Nasal cavity respiratory epithelium epithelial cell of viscerocranial mucosa (primary cell): ENCODE data around the gene PER1. TPM values are rescaled to one million over a fixed set of nuclear protein-coding genes. Genes with fewer than 3 reads are reported as not detected.

Experiments
- total RNA-seq: library from RNA; depleted of rRNA; stranded (reverse); fragments of >200 nt; gene quantifications from 2 replicates; pipeline ENCODE4 v1.2.3, GENCODE V29; 2014

Gene PER1
- 28.0 and 74.1 TPM in 2 replicates for total RNA-seq

GRCh38 chr17:8152112-8152775, at the start of gene PER1:
TSS of gene PER1 (minus strand) at chr17:8152404. CDS start at chr17:8150706, 1,698 bp downstream.

GRCh38 chr17:8189711-8190477, 37.7 kb upstream of the PER1 start, which contains the start of gene BORCS6:
TSS of gene BORCS6 (minus strand) at chr17:8190180. CDS start at chr17:8190140, 40 bp downstream.

GRCh38 chr17:8176197-8176940, 24.2 kb upstream of the PER1 start, which contains the start of gene TMEM107:
TSS of gene TMEM107 (minus strand) at chr17:8176380. CDS start at chr17:8176286, 94 bp downstream.

GRCh38 chr17:8162233-8162996, 10.2 kb upstream of the PER1 start, which contains the start of gene VAMP2:
TSS of gene VAMP2 (minus strand) at chr17:8162948. CDS start at chr17:8162879, 69 bp downstream.

GRCh38 chr17:8123695-8124349, 28.4 kb downstream of the PER1 start, which contains the start of gene HES7:
TSS of gene HES7 (minus strand) at chr17:8124106. CDS start at chr17:8124084, 22 bp downstream.

GRCh38 chr17:8117980-8118768, 34.0 kb downstream of the PER1 start, which contains the start of gene ALOXE3:
TSS of gene ALOXE3 (minus strand) at chr17:8118514. CDS start at chr17:8117990, 524 bp downstream.

Other genes with a start within 250 kb of the PER1 start
- 12.6 and 15.2 TPM in 2 replicates for gene RNF227, start 236.1 kb downstream of the PER1 start, total RNA-seq
- under 0.01 and 0.21 TPM in 2 replicates for gene KCNAB3, start 222.5 kb downstream of the PER1 start, total RNA-seq
- gene TRAPPC1, start 220.5 kb downstream of the PER1 start, total RNA-seq: 26.7 and 47.7 TPM in 2 replicates
- 12.0 and 18.7 TPM in 2 replicates for gene CNTROB, start 220.2 kb downstream of the PER1 start, total RNA-seq
- gene GUCY2D, start 149.8 kb downstream of the PER1 start, total RNA-seq: 0.28 TPM in 1 of 2 replicates, not detected in the other
- gene ALOX15B, start 113.3 kb downstream of the PER1 start, total RNA-seq: 20.8 and 72.9 TPM in 2 replicates
- gene ALOX12B, start 64.7 kb downstream of the PER1 start, total RNA-seq: 0.57 and 1.7 TPM in 2 replicates
- 2.3 and 3.1 TPM in 2 replicates for gene ALOXE3, start 33.9 kb downstream of the PER1 start, total RNA-seq
- 0.28 and 1.0 TPM in 2 replicates for gene HES7, start 28.3 kb downstream of the PER1 start, total RNA-seq
- gene VAMP2, start 10.5 kb upstream of the PER1 start, total RNA-seq: 3.8 and 4.4 TPM in 2 replicates
- gene TMEM107, start 24.0 kb upstream of the PER1 start, total RNA-seq: 17.7 and 18.1 TPM in 2 replicates
- gene BORCS6, start 37.8 kb upstream of the PER1 start, total RNA-seq: 4.1 and 5.3 TPM in 2 replicates
- under 0.01 and 0.21 TPM in 2 replicates for gene AURKB, start 58.2 kb upstream of the PER1 start, total RNA-seq
- gene CTC1, start 95.7 kb upstream of the PER1 start, total RNA-seq: 4.8 and 9.1 TPM in 2 replicates
- 11.3 and 13.7 TPM in 2 replicates for gene PFAS, start 96.9 kb upstream of the PER1 start, total RNA-seq
- 9.3 and 17.1 TPM in 2 replicates for gene RANGRF, start 136.3 kb upstream of the PER1 start, total RNA-seq
- 0.34 and 0.57 TPM in 2 replicates for gene SLC25A35, start 143.0 kb upstream of the PER1 start, total RNA-seq
- not detected in 2 replicates for gene ARHGEF15, start 157.8 kb upstream of the PER1 start, total RNA-seq
- gene ODF4, start 187.4 kb upstream of the PER1 start, total RNA-seq: not detected in 2 replicates
- gene RPL26, start 230.8 kb upstream of the PER1 start, total RNA-seq: 4,034 and 6,639 TPM in 2 replicates
- gene RNF222, start 245.4 kb upstream of the PER1 start, total RNA-seq: 0.14 and 1.4 TPM in 2 replicates